Stomach (tissue), 4 donors: ENCODE measurements around the gene COX4I2.

Experiments used
- EP300 ChIP-seq: sonication (generic); formaldehyde crosslinking; IDR thresholded peaks from one replicate; pipeline ENCODE4 v1.6.1; 2017; ENCODE audit warnings: antibody characterized with exemption
- POLR2A ChIP-seq, 4 donors: fragments of 450-650 bp; IDR thresholded peaks; one replicate each; pipeline ENCODE4 v1.6.1; 2016; ENCODE audit warnings: antibody characterized with exemption in 4 of 4, control low read depth in 2 of 4, mild to moderate bottlenecking in 1 of 4, moderate library complexity in 1 of 4
- POLR2AphosphoS5 ChIP-seq, 3 donors: sonication (generic); formaldehyde crosslinking; IDR thresholded peaks; one replicate each; pipeline ENCODE4 v1.6.1; 2016; ENCODE audit warnings: antibody characterized with exemption in 3 of 3
- TF ChIP-seq, protein P1 (sequence below), 7 experiments: fragments of 450-650 bp in 4 of 7; fragments of 200-600 bp in 3 of 7; sonication (generic) in 3 of 7; IDR thresholded peaks; one replicate each; pipeline ENCODE4 v1.5.1; 2016 to 2019; ENCODE audit warnings: antibody characterized with exemption in 7 of 7, control low read depth in 2 of 7, mild to moderate bottlenecking in 1 of 7

DNA sequence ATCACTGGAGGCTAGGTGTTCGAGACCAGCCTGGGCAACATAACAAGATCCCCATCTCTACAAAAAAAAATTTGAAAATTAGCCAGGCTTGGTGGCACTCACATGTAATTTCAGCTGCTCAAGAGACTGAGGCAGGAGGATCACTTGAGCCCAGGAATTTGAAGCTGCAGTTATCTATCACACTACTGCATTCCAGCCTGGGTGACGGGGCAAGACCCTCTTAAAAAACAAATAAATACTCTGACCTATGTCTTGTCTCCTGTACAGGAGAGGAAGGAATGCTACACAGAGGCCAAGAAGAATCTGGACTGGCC, 25.8 kb downstream of the COX4I2 start:
- no peak for TF ChIP-seq EP300
- TF ChIP-seq, protein P1, sequence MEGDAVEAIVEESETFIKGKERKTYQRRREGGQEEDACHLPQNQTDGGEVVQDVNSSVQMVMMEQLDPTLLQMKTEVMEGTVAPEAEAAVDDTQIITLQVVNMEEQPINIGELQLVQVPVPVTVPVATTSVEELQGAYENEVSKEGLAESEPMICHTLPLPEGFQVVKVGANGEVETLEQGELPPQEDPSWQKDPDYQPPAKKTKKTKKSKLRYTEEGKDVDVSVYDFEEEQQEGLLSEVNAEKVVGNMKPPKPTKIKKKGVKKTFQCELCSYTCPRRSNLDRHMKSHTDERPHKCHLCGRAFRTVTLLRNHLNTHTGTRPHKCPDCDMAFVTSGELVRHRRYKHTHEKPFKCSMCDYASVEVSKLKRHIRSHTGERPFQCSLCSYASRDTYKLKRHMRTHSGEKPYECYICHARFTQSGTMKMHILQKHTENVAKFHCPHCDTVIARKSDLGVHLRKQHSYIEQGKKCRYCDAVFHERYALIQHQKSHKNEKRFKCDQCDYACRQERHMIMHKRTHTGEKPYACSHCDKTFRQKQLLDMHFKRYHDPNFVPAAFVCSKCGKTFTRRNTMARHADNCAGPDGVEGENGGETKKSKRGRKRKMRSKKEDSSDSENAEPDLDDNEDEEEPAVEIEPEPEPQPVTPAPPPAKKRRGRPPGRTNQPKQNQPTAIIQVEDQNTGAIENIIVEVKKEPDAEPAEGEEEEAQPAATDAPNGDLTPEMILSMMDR (IDR thresholded peaks at IDR 0.05): no peak
- no peak for TF ChIP-seq POLR2AphosphoS5 (IDR thresholded peaks at IDR 0.05)
- TF ChIP-seq POLR2A (IDR thresholded peaks at IDR 0.05): no peak
